GM19240 (cell line): ENCODE results near the gene AP1S2.
"Not testable (repeated sequence)": the region's sequence is repeated elsewhere in the genome, so short reads cannot be mapped to it uniquely, and the experiment has no call there.

Experiments
- DNase-seq: peaks from one replicate; pipeline ENCODE4 v3.0.0; 2011; ENCODE audit warnings: low spot score; ENCODE audit not compliant: insufficient read length

AP1S2 gene

DNA sequence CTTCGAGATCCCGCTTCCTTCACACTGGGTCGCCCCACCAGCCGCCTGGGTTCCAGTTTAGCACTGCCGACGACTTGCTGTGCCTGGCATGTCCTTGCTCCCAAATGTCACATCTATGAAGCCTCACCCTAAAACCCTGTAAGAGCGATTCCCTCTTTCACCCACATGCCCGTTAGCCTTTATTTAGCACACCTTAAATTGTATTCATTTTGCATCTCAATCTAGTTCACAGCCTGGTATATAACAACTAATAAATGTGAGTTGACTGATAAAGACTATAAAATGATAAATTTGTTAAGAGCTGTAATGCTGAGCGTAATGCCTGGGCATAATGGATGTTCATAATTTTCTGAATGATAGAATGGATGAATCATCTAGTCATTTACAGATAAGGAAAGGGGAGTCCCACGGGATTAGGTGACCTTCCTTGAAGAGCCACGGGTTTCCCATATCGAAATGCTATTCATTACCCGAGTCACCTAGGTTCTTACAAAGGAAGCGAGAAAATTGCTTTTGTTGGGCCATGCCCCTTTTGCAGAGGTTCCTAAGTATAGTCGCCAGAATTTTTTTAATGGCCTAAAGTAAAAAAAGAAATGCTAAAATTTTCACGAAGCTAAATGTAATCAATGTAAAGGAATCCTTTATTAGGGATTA, 1.1 kb upstream of the AP1S2 start:
- no peak for DNase-seq

DNA sequence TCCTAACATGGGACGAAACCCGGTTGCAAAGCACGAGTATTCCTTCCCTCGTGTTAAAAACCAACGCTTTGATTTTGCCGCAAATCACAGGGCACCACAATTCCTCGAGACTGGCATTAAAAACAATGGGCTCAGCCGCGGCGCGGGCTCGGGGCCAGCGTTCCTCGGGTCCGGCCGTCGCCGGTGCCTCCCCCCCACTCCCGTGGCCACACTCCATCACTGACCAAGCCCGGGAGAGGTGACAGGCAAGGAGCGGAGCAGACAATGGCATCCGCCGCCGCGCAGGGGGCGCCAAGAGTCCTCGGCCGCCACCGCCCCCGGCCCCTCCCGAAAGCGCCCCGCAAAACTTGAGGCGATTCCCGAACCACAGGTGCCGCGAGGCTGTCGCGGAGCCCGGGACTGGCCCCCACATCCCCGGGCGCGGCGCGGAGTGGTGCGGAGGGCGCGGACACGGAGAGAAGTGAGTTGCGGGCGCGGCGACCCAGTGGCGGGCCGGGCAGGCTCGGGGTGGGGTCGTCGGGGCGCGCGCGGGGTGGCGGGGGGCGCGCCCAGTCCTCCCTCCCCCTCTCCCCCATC, 445 bp downstream of the AP1S2 start:
- peak; percentile 8 for DNase-seq

DNA sequence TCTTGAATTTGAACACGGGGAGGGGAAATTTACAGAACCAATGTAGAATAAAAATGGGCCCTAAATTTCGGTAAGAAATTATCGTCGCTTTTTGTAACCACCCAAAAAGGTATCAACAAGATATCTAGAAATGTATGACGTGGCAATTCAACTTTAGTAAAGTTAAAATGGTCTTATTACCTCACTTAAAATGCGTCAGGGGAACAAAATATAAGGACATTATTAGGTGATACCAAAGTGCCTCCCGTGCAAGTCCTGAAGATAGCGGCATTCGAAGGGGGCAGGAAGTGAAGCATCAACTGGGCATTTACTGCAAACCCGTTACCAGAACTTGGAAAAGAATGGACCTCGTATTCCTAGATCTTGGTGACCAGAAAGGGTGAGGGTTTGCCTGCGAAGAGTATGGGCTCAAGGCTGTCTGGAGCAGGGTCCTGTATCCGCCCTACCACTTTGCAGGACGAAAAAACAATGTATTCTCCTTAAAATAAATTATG, 980 bp downstream of the AP1S2 start:
- DNase-seq = no peak

GRCh38 chrX:15849555-15849954, 5.1 kb downstream of the AP1S2 start:
- DNase-seq = no peak

- DNase-seq = no peak
Measured at GRCh38 chrX:15848576-15848975, 6.0 kb downstream of the AP1S2 start.

GRCh38 chrX:15843960-15844359, 10.7 kb downstream of the AP1S2 start:
- DNase-seq = no peak

GRCh38 chrX:15841853-15842516, 12.6 kb downstream of the AP1S2 start:
- no peak for DNase-seq

GRCh38 chrX:15838017-15838416, 16.6 kb downstream of the AP1S2 start:
- DNase-seq = no peak

DNA sequence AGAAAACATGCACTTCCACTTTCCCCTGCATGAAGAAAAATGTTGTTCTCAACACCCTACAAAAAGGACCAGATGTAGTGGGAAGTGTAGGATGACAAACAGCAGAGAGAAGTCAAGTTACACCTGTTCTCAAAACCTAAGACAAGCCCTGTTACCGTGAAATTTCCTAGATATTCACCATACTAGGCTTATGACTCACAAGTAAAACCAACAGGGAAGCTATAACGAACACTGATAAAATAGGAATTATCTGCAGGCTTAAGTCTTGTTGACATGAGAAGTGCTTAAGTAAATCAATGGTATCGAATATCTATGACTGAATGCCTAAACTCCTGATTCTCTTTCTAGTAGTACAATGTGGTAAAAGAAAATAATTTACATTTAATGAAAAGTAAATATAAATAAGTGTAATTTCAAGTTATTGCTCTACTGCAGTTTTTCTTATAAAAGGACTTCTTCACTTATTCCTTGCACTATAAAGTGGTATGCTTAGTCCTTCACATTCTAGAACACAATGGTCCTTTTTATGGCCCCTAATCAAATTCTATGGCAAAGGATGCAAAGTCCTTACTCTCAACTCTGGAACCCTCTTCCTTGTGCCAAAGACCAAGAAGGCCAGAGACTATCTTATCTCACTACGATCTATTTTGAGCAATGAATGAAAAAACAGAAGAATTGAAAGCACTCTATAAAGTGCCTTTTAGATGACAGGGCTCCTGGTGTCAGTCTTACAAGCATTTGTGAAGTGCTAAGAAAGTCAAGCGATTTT, 19.6 kb downstream of the AP1S2 start:
- no peak for DNase-seq

GRCh38 chrX:15834053-15834452, 20.6 kb downstream of the AP1S2 start:
- DNase-seq = no peak

- DNase-seq = not testable (repeated sequence)
Measured at GRCh38 chrX:15831347-15831746, 23.3 kb downstream of the AP1S2 start.

DNA sequence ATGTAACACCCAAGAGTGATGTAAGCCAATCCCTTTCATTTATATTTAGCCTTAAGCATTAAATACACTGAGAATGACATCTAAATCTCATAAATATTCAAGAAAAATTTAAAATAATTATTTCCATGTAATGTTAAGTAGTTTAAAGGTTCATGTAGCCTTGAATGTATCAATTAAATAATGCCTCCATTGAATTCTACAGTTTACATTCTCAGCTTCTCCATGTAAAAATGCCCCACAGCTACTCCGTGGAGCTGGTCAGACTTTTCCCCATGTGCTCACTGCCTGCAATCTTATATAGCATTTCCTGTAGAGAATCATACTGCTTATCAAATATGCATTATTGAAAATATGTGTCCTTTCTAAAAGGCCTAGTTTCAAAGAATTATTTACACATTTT, 25.4 kb downstream of the AP1S2 start:
- DNase-seq = no peak

DNA sequence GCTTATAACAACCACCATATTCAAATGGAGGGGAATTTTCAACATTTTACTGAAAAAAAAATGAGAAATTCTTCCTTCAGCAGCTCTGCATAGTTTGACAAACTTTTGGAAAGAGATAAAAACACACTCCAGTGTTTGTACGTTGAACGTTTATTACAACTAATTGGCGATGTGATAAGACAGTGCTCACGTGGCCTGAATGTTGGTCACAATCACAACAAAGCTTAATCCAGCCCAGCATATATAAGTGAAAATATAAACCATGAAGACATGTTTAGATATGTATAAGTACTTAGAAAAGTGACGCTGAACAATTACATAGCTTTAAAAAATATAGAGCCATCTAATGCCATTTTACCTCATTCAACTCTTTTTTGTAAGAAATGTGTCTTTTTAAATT, 28.7 kb downstream of the AP1S2 start:
- DNase-seq = no peak

DNA sequence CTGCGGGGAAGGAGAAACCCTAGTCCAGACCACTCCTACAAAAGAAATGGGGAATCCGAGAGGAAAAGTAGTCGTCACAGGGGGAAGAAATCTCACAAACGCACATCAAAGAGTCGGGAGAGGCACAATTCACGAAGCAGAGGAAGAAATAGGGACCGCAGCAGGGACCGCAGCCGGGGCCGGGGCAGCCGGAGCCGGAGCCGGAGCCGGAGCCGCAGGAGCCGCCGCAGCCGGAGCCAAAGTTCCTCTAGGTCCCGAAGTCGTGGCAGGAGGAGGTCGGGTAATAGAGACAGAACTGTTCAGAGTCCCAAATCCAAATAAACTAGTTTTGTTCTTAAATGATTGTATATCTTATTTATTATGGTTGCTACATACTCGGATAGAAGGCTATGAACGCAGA, 31.7 kb downstream of the AP1S2 start:
- no peak for DNase-seq

- no peak for DNase-seq
Measured at GRCh38 chrX:15820106-15821073, 34.2 kb downstream of the AP1S2 start.

DNA sequence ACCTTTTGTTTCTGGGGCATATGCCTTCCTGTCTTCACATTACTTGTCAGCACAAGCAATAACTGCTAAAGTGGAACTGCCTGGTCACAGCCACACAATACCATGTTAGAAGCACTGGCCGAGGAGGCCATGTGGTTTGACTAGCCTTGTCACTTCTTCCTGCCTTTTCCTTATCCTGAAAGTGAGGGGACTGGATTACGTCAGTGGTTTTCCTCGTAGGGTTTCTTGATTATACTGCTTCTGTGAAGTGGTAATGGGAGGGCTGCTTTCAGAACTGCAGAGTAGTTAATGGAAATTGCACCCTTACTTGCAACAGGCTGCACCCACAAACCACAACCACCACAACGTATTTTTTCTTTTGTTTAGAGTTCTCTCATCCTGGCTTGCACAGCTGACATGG, 37.7 kb downstream of the AP1S2 start:
- DNase-seq = no peak

DNA sequence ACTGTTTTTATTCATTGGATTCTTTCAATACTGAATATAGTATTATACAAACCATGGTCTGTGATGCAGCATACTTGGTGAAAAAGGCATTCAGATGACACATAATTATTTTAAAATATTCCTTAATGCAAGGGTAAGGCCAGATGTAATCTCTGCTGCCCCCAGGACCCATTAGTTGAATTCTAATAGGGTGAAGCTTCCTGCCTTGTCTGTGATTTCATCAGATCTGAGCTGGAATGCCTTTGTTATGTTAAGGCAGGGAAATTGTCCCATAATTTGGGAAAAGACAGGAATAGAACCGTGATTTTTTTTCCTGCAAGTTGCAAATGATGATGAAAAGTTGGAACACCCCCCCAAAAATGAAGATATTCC, 38.2 kb downstream of the AP1S2 start:
- DNase-seq = no peak

GRCh38 chrX:15815779-15816437, 38.7 kb downstream of the AP1S2 start:
- peak; percentile 31 for DNase-seq

DNA sequence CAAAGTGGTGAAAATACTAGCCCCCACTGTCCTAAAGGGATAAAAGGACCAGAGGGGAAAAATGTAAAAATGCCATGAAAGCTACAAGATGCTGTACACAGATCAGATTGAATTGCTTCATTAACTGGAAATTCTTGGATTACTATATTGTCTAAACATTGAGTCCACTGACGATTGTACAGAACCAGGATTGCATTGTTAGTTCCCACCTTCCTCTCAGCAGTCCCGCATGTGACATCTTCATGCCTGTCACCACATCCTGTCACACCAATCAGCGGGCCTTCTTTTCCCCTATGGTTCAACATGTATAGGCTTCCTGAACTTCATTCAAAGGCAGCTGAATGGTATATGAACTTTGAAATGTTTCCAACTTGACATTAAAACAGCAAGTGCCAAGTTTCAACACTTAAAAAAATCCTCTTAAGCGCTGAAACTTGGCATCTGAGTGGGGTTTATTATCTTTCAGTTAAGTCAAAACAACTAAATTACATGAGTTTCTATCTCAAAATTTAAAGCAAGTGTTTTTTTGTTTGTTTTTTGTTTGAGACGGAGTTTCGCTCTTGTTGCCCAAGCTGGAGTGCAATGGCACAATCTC, 39.7 kb downstream of the AP1S2 start:
- no peak for DNase-seq

DNA sequence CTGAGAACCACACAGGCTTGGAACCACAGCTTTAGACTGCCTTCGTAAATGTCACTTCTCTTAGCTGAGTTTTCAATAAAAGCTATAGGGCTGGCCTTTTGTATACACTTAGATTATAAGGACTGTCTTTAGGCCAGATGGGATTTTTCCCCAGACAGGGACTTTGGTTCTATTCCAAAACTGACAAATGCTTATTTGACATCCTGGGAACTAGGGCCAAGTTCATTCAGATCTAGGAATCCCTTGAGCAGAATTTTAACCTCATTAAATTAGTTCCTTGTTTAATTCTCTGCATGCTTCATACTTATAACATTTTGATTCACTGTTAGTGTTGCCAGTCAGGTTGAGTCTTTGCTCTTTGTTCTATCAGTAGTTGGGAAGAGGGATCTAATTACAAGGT, 41.2 kb downstream of the AP1S2 start:
- no peak for DNase-seq
